Measurements from ENCODE around the gene AKAP13.

AKAP13 gene

DNA sequence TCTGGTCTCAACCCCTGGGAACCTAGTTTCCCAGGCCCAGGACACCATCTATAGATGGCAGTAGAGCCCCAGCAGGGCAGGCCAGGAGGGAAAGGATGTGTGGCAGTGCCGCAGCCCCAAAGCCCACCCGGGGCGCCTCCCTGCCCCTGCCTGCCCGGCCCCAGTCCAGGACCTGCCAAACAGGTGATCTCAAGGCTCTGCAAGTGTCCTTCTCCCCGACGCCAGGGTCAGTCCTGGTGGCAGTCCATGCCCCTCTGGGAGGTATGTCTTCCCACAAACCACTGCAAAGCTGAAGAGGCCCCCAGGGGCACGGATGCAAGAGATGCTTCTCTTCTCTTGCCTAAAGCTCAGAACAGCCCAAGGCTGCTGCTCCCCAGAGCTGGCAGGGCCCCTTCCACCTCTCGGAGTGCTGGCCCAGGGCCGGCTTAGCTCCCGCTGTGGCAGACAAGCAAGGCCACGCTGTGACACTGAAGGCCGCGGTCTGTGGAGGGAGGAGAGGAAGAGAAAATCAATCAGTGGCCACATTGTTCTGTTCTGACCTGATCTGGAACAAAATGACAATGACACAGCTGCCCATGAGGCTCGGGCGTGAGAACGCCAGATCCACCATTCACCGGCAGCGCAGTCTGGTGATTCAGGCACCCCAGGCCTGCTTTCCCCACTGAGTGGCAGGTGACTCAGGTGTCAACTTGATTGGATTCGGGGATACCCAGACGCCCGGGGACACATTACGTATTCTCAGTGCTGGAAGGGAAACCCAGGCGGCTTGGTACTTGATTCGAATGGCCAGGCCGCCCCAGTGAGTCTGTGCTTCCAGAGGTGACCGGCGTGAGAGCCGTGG is 380.3 kb downstream of the AKAP13 start:
- POLR2A ChIA-PET = no interaction called here
- no peak for TF ChIP-seq FOXK2 (IDR thresholded peaks at IDR 0.05)
- no peak for TF ChIP-seq BHLHE40 (IDR thresholded peaks at IDR 0.05; ENCODE audit: borderline replicate concordance)
- TF ChIP-seq FOXM1 (IDR thresholded peaks at IDR 0.05; ENCODE audit: borderline replicate concordance) = no peak
- no peak for TF ChIP-seq L3MBTL2 (conservative IDR thresholded peaks at IDR 0.05)
- no peak for TF ChIP-seq SUZ12 (IDR thresholded peaks at IDR 0.05)
- no peak for TF ChIP-seq ELF4 (IDR thresholded peaks at IDR 0.05)
- no peak for TF ChIP-seq ARNT (IDR thresholded peaks at IDR 0.05)
- TF ChIP-seq NFRKB (IDR thresholded peaks at IDR 0.05) = no peak
- TF ChIP-seq LEF1 (IDR thresholded peaks at IDR 0.05; ENCODE audit: borderline replicate concordance) = no peak
- no peak for TF ChIP-seq FOXA1 (IDR thresholded peaks at IDR 0.05)
- TF ChIP-seq SP1 (IDR thresholded peaks at IDR 0.05) = no peak
- TF ChIP-seq, protein P1, sequence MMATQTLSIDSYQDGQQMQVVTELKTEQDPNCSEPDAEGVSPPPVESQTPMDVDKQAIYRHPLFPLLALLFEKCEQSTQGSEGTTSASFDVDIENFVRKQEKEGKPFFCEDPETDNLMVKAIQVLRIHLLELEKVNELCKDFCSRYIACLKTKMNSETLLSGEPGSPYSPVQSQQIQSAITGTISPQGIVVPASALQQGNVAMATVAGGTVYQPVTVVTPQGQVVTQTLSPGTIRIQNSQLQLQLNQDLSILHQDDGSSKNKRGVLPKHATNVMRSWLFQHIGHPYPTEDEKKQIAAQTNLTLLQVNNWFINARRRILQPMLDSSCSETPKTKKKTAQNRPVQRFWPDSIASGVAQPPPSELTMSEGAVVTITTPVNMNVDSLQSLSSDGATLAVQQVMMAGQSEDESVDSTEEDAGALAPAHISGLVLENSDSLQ (IDR thresholded peaks at IDR 0.05) = no peak
- no peak for TF ChIP-seq TARDBP (IDR thresholded peaks at IDR 0.05)
- DNase-seq (ENCODE audit: extremely low spot score) = no peak
- CTCF ChIA-PET = no interaction called here

DNA sequence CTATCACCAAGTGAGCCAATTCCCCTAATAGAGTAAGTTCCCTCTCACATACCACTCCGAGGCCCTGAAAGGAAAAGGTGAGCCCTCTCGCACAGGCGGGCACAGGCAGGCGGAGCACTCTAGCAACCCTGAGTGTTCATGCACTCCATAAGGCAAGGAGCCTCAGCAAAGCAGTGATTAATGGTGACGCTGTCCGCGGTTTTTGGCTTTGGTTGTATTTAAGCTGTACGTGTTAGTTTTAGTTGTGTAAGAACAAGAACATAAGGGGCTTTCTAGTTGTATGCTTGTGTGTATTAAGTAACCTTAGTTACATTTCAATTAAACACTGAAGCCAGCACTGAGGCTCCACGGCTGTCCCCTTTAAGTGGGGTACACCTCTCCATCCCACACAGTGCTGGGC is 381.2 kb downstream of the AKAP13 start:
- POLR2A ChIA-PET = no interaction called here
- TF ChIP-seq SUZ12 (IDR thresholded peaks at IDR 0.05) = no peak
- TF ChIP-seq TARDBP (IDR thresholded peaks at IDR 0.05) = no peak
- no peak for TF ChIP-seq L3MBTL2 (conservative IDR thresholded peaks at IDR 0.05)
- no peak for TF ChIP-seq LEF1 (IDR thresholded peaks at IDR 0.05; ENCODE audit: borderline replicate concordance)
- no peak for TF ChIP-seq FOXM1 (IDR thresholded peaks at IDR 0.05; ENCODE audit: borderline replicate concordance)
- no peak for TF ChIP-seq ZNF384 (IDR thresholded peaks at IDR 0.05)
- TF ChIP-seq FOXA1 (IDR thresholded peaks at IDR 0.05) = no peak
- CTCF ChIA-PET = no interaction called here
- no peak for DNase-seq (ENCODE audit: extremely low spot score)

DNA sequence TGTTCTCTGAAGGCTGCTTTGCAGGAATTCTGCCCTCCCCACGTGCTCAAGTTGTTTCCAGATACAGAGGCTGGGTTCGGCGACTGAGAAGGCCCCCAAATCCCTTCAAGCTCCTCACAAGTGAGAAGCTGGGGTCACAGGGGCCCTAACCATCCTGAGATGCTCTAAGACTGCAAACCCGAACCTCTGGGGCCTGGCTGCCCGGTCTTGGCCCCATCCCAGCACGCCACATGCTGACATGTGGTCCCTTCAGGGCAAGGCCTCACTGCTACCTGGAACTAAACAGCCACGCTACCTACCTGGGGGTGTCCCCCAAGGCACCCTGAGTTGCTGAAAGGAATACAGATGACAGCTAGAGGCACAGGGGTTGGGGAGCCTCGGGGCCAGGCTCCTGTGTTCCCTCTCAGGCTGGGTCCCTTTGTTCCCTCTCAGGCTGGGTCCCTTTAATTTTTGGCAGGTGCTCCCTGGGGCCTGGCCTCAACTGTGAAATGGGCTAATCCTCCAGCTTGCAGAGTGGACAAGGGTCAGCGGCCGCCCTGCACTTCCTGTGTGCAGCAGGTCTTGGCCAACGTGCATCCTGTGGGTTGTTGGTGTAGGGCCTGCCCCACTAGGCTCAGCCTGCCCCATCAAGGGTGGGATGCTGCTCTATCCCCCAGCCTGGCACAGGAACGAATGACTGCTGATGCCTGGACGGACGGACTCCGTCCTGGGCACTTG is 381.8 kb downstream of the AKAP13 start:
- POLR2A ChIA-PET = no interaction called here

DNA sequence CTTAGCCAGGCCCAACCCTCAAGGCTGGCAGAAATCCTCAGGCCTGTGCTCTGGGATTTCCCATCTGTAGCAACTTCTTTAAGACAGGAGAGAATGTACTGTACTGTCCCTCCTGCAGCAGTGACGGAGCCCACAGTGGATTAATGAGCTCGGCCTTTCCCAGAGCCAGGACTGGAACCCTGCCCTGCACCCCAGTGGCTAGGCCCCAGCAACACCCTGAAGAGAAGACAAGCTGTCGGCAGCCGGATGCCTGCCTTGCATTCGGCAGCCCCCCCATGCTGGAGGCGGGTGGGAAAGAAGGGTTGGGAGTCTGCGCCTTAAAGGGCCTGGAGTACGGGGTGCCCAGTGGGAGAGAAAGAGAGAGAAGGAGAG is 382.3 kb downstream of the AKAP13 start:
- CTCF ChIA-PET = no interaction called here
- no peak for TF ChIP-seq FOXM1 (IDR thresholded peaks at IDR 0.05; ENCODE audit: borderline replicate concordance)
- no peak for TF ChIP-seq LEF1 (IDR thresholded peaks at IDR 0.05; ENCODE audit: borderline replicate concordance)
- no peak for TF ChIP-seq BHLHE40 (IDR thresholded peaks at IDR 0.05; ENCODE audit: borderline replicate concordance)
- TF ChIP-seq TARDBP (IDR thresholded peaks at IDR 0.05) = no peak
- no peak for TF ChIP-seq HDGF (IDR thresholded peaks at IDR 0.05; ENCODE audit: borderline replicate concordance)
- TF ChIP-seq L3MBTL2 (conservative IDR thresholded peaks at IDR 0.05) = no peak
- TF ChIP-seq NFRKB (IDR thresholded peaks at IDR 0.05) = no peak

More for the DNA sequence above, 381.8 kb downstream of the AKAP13 start:
- DNase-seq (ENCODE audit: extremely low spot score) = no peak
- TF ChIP-seq ARNT (IDR thresholded peaks at IDR 0.05) (no peak), CTBP1 (IDR thresholded peaks at IDR 0.05; ENCODE audit: borderline replicate concordance) (no peak), ELF4 (IDR thresholded peaks at IDR 0.05) (no peak), NFRKB (IDR thresholded peaks at IDR 0.05) (no peak)
- CTCF ChIA-PET = no interaction called here

DNA sequence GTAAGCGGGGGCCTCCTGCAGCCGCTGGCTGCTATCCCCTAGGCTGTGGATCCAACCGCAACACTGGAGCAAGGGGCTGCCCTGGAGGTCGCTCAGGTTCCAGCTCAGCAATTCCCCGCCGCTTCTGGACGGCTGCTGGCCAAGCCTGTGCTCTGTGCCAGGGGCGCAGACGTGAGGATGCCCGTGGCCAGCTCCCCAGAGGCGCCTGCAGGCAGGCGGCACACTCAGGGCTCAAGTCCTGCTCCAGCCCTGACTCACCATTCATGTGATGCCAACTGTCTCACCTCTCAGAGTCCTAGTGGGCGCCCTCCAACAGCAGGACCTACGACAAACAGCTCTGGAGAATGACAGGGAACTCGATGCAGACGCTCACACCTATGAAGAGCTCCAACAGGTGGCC is 382.8 kb downstream of the AKAP13 start:
- no peak for DNase-seq (ENCODE audit: extremely low spot score)
- ChIA-PET POLR2A (no interaction called here), CTCF (interaction anchor here (1.8 kb wide), 1 partner anchor 33 kb away, joined by 4 read pairs; no protein-coding TSS in a partner anchor)
- no peak for TF ChIP-seq FOXK2 (IDR thresholded peaks at IDR 0.05)
- TF ChIP-seq HDGF (IDR thresholded peaks at IDR 0.05; ENCODE audit: borderline replicate concordance) = no peak
- no peak for TF ChIP-seq ZNF384 (IDR thresholded peaks at IDR 0.05)
- TF ChIP-seq NFRKB (IDR thresholded peaks at IDR 0.05) = no peak
- TF ChIP-seq BHLHE40 (IDR thresholded peaks at IDR 0.05; ENCODE audit: borderline replicate concordance) = no peak
- no peak for TF ChIP-seq CTBP1 (IDR thresholded peaks at IDR 0.05; ENCODE audit: borderline replicate concordance)
- TF ChIP-seq ELF4 (IDR thresholded peaks at IDR 0.05) = no peak
- TF ChIP-seq TARDBP (IDR thresholded peaks at IDR 0.05) = no peak
- no peak for TF ChIP-seq L3MBTL2 (conservative IDR thresholded peaks at IDR 0.05)
- TF ChIP-seq, protein P1 (IDR thresholded peaks at IDR 0.05) = no peak
- TF ChIP-seq ARNT (IDR thresholded peaks at IDR 0.05) = no peak
- TF ChIP-seq SP1 (IDR thresholded peaks at IDR 0.05) = no peak
- TF ChIP-seq FOXM1 (IDR thresholded peaks at IDR 0.05; ENCODE audit: borderline replicate concordance) = no peak
- TF ChIP-seq FOXA1 (IDR thresholded peaks at IDR 0.05) = no peak
- TF ChIP-seq SUZ12 (IDR thresholded peaks at IDR 0.05) = no peak

More for the DNA sequence above, 382.3 kb downstream of the AKAP13 start:
- DNase-seq (ENCODE audit: extremely low spot score) = no peak
- POLR2A ChIA-PET = no interaction called here

DNA sequence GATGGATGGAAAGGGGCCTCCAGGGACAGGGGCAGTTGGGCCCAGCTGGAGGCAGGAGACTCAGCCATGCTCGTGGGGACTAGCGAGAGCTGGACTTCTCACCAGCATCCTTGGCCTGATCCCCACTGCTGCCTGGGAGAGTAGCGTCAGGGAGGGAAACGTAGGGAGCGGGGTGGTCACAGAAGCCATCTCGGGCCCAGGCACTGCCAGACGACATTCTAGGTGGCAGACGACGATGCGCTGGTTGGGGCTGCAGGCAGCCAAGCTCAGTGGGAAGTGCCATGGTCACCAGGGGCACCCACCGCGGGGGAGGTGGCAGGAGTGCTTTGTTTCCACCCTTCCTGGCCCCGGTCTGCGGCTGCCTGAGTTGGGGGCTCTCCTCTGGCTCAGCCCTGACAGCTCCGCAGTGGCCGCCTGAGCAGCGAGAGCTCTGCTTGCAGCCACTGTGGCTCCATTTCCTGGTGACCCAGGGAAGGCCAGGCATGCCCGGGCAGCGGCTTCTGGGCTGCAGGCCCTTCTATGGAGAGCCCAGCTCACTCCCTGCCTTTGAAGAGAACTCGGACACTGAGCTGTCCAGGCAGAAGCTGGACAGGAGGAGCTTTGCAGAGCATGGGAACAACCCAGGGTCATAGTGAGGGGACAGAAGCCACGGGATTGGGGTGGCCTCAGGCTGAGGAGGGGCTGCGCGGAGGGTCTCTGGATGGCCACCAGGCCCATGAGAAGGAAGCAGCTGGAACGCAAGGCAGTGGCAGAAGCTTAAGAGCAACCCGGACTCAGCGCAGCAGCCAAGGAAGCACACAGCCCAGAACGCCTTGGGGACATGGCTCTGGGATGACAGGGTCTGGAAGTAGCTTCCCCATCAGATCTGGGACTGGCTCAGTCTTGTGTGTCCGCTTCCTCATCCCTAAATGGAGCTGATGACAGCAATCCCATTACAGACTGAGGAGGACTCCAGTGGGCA is 383.6 kb downstream of the AKAP13 start:
- ChIA-PET CTCF (interaction anchor here (1.8 kb wide), 1 partner anchor 34 kb away, joined by 4 read pairs; no protein-coding TSS in a partner anchor), POLR2A (no interaction called here)
- TF ChIP-seq ELF4 (IDR thresholded peaks at IDR 0.05) (no peak), FOXM1 (IDR thresholded peaks at IDR 0.05; ENCODE audit: borderline replicate concordance) (no peak), ARNT (IDR thresholded peaks at IDR 0.05) (no peak), FOXA1 (IDR thresholded peaks at IDR 0.05) (no peak)
- TF ChIP-seq, protein P1 (IDR thresholded peaks at IDR 0.05) = no peak
- no peak for DNase-seq (ENCODE audit: extremely low spot score)

All from HEK293T (cell line).